Measurements from ENCODE around the gene ARPC2.
"Not testable (repeated sequence)": the region's sequence is repeated elsewhere in the genome, so short reads cannot be mapped to it uniquely, and the experiment has no call there.

The ARPC2 gene

DNA sequence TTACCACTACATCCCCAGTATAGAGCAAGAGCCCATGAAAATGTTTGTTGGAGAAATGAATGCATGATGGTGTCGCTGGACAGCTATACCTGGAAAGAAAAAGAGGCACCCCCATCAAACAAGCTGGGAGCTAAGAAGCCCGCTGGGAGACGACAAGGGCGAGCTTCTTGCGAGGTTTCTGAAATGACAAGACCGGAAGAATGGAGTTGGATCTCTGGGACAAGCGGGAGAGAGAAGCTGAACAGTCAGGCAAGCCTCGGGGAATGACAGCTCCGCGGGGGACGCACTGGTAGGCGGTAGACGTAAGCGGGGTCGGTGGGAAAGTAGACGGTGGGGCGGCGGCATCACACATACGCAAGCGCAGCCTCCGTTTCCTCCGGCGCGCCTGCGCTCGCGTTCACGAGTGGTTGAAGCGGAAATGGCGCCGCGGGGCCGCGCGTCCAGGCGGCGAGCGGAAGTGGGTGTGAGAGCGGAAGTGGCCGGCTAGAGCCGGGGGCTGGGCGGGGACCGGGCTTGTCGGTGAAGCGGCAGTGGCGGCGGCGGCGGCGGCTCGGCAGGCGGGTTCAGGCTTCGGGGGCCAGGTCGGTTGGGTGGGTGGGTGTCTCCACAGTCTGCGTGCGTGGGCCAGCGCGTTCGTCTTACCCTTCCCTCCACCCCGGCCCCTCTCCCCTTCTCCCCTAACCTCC, at the start of gene ARPC2:
TSS of gene ARPC2 (plus strand) at position 516 of the 686 bp plus-strand sequence. CDS start 282 bp downstream, outside the sequence.
- DNase-seq = peak; percentile 93

DNA sequence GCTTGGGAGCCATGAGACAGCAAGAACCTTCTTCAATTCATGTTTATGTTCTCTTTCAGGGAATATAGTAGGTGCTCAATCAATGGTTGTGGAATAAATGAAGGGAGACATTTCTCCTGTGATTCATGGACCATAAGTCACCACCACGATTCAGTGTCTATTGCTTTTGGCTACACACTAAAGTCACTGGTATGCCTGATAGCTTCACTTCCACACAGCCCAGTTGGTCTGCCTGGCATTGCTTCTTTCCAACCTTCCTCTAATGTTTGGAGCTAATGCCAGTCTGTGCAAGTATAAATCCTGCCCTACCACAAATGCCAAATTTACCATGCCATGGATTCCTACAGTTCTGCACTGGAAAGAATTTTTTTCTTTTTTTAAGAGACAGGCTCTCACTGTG, 49.0 kb upstream of the ARPC2 start:
- DNase-seq = no peak

DNA sequence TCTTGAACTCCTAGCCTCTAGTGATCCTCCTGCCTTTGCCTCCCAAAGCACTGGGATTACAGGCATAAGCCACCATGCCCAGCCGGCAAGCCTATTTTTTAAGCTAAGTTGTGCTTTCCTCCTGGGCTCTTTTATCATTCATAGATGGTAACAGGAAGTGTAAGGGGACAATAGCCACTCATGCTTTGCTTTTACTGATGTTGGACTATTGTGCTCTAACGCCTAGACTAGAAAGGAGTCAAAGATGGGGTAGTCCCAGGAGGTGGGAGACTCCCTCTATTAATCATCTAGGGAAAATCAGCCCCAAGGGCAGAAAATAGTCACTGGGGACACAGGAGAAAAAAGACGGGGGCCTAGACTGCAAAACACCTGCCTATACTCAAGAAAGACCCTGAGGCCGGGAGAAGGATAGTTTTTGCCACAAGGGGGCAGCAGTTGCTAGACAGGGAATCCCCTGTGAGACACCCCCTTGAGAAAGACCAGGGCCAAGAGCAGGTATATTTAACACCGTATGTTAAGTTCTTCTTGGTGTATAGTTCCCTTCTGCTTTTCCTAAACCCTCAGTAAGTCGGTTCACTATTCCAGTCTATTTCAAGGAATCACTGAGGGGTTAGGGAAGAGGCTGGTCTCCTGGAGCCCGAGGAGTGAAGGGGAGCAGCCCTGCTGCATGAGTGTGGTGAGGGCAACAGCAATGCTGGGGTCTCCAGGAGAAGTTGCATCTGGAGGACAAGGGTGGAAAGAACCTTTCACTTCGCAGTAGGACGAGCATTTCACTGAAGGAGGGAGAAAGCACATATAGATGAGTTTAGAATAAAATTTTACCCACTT, 48.1 kb upstream of the ARPC2 start:
- no peak for DNase-seq

DNA sequence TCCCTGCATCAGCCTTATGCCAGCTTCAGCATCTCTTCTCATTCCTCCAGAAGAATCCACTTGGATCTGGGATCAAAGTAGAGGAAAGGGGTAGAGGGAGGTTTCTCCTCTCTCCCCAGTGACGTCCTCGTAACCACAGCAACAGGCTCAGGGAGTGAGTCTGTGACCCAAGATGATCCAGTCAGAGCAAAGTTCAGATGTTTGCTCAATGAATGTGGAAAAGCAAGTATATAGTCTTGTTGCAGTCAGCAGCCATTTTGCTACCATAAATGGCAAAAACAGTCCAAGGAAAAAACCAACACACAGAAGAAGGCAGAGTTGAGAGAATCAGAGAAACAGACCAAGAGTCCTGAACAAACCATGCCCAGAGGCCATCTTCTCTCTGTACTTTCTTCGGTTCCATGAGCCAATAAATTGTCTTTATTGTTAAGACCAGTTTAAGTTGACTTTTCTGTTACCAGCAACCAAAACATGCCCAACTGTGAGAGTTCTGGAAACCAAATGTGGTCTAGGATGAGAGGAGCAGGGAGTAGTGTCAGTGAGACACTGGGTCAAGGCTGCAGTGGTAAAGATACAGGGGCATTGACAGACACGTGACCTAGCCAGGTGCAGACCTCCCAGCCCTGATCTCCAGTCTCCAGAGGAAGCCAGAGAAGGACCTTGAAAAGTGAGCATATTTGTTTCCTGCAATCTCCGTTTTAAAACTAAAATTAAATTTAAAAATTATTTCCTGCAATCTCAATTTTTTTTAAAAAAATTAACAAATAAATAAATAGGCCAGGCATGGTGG, 47.0 kb upstream of the ARPC2 start:
- DNase-seq = no peak

DNA sequence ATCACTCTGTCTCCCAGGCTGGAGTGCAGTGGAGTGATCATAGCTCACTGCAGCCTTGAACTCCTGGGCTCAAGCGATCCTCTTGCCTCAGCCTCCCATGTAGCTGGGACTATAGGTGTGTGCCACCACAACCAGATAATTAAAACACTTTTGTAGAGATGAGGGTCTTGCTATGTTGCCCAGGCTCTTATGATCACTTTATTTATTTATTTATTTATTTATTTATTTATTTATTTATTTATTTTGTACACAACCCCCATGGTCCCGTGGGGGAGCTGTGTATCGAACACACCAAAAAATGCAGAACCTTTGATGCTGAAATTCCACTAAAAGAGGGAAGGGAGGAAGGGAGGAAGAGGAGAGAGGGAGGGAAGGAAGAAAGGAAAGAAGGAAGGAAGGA, 45.2 kb upstream of the ARPC2 start:
- DNase-seq = not testable (repeated sequence)

DNA sequence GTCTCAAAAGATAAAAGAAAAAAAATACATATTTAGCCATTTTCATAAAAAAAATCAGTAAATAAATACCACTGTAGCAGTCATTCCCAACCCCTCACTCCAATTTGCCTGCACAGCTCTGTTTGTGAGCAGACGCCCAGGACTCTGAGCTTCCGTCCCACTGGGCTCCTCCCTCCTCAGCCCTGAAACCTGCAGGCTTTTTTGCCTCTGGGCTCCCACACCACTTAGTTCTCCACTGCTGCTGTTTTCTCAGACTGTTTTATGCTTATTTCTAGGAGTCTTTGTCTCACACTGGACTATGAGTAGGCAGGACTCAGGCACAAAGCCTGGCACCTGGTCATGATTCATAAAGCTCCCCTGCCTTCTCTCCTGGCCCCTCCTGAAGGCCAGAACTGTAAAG, 44.1 kb upstream of the ARPC2 start:
- no peak for DNase-seq

DNA sequence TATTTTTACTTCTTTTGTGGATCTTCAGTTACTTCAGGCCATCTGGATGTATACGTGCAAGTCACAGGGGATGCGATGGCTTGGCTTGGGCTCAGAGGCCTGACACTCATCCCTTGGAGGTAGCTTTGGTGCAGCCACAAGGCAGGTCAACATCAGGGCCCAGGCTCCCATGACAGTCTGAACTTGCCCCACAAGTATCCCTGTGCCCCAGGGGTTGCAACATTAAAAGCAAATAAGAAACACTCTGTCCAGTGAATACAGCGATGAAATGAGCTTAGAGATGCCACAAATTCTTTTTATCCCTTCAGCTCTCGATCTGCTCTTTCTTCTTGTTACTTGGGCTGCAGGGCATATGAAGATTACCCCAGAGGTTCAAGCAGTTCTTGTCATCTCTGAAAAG, 37.2 kb upstream of the ARPC2 start:
- DNase-seq = no peak

DNA sequence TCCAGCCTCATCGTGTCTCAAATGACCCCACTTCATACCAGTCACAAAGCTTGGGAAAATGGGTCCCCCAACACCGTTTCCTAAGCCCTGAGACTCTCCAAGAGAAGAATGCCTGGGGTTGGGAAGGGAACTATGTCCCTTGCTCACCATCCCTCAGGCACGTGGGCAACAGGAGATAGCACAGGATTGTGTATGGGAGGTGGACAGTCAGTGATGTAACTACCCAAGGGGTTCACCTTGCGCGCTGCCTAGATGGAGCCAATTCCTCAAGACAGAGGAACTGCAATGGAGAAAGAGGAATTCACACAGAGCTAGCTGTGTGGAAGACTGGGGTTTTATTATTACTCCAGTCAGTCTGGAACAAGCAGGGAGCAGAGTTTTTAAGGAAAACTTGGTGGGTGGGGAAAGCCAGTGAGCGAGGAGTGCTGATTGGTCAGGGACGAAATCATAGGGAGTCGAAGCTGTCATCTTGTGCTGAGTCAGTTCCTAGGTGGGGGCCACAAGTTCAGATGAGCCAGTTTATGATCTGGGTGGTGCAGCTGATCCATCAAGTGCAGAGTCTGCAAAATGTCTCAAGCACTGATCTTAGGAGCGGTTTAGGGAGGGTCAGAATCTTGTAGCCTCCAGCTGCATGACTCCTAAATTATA, 36.4 kb upstream of the ARPC2 start:
- DNase-seq = no peak

DNA sequence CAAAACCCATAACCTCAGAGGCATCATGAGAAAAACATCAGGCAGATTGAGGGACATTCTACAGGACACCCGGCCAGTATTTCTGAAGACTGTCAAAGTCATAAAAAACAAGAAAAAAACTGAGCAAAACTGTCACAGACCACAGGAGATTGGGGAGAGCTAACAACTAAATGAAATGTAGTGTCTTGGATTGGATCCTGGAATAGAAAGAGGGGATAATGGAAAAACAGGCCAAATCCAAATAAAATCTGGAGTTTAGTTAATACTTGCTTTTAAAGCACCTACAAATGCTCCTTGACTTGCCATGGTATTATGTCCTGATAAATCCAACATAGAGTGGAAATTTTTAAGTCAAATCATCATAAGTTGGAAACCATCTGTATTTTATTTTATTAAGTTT, 32.7 kb upstream of the ARPC2 start:
- DNase-seq = no peak

DNA sequence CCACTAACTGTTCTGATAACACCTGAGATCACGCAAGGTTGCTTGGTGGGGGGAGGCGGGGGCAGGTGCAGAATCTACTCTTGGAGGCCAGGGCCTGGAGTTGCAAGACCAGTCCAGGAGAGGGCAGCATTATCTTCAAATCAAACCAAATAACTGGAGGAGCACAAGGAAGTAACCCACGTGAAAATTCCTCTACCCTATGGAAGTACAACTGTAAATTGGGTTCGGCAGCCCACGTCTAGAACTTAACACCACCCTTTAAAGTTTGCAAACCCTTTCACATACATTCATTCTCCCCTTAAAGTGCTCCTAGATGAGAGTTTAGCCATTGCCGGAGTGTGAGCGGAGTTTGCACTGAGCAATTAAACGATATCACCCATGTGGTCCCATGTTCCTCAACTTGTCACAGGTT, 30.6 kb upstream of the ARPC2 start:
- peak; percentile 3 for DNase-seq

DNA sequence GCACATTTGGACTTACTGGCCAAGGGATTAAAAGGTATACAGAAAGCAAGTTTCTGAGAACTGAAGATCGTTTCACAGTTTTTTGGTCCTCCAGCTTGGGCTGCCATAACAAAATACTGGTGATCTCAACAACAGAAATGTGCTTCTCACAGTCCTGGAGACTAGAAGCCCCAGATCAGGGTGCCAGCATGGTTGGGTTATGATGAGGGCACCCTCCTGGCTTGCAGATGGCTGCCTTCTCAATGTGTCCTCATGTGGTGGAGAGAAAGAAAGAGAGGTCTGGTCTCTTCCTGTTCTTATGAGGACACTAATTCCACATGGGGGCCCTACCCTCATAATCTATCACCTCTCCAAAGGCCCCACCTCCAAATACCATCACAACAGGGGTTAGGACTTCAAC, 30.1 kb upstream of the ARPC2 start:
- no peak for DNase-seq

DNA sequence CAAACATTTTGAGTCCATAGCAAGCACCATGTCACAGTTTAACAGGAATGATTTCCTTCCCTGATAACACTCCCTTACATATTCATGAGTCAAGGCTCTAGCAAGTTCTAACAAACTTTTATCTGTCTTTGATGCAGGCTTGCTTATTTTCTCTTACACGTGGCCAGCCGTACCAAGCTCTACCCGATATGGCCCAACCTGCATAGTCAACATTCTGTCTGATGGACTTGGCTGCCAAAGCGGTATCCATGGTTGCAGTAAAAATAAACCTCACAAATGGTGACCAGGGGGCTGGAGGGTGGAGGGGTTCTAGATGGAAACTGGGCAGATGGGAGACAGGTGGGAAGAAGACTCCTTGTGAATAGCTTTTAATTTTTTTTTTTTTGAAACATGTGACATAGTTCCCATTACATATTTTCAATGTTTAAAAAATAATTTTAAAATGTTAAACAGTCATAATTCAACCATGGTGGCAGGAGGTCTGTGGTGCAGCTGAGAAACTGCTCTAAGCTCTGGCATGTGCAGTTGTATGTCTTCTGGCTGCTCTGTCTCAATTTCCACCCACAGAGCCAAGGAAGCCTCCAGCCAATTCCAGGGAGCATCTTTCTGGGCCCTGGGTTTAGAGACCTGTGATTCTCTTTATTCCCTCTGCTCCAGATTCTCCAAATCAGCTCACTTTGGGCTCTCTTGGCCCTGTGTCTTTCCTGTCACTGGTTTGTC, 29.5 kb upstream of the ARPC2 start:
- DNase-seq = no peak

DNA sequence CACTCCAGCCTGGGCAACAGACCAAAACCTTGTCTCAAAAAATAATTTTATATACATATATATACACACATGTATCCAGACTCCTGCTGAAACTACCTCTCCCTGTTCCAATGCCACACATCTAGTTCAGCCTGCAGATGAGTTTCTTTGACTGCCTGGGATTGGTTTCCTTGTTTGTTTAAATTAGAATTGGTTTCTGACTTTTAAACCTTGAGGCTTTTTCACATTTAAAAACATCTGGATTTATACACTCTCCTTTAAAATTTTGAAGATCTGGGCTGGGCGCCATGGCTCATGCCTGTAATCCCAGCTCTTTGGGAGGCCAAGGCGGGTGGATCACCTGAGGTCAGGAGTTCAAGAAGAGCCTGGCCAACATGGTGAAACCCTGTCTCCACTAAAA, 28.5 kb upstream of the ARPC2 start:
- no peak for DNase-seq

DNA sequence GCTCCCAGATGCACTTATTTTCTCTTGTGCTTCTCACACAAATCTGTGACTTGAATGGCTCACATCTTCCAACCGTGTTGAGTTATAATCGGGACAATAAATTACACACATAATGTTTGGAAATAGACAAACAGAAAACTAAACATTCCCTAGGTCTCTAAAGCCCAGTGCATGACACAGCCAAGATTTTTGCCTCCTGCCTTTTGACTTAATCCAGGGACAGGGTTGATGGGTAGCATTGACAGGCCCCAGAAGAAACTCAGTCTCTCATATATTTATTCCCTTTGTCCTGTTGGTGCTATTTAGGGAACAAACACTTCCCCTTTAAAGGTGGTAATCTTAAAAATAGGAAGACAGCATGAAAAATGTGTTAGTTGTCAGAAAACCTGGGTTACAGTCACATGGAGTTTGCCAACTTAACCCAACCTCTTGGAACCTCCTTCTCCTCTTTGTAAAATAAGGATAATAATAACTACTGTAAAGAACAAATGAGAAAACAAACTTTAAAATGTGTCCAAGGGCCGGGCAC, 24.0 kb upstream of the ARPC2 start:
- DNase-seq = no peak

DNA sequence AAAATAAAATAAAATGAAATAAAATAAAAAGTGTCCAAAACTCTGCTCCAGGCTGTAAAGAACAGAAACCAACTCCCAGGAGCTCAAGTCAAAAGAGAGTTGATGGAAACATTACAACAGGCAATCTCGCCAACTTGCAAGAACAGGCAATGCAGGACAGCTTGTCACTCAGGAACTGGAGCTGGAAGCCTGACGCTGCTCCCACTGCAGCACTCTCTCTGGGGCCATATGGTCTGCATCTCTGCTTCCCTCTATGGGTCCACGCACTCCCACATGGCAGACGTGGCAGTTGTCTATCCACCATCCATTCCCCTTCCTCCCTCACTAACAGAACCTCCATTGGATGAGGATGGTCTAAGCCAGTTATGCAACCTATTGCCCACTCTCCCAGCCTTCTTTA, 23.3 kb upstream of the ARPC2 start:
- no peak for DNase-seq

DNA sequence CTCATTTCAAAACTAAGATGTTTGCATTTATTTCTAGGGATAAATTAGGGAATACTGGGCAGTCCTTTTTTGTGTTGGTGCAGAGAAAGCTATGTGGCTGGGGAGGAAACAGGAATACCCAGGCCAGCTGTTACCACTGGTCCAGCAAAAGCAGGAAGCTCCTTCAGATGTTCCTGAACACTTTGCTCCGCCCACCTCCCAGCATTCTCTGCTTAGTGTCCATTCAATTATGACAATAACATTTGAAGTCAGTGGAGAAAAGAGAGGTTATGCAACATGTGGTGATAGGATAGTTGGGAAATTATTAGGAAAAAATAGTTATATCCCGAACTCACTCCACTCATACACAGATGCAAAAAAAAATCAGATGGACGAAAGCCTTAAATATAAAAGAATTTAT, 22.1 kb upstream of the ARPC2 start:
- DNase-seq = no peak

DNA sequence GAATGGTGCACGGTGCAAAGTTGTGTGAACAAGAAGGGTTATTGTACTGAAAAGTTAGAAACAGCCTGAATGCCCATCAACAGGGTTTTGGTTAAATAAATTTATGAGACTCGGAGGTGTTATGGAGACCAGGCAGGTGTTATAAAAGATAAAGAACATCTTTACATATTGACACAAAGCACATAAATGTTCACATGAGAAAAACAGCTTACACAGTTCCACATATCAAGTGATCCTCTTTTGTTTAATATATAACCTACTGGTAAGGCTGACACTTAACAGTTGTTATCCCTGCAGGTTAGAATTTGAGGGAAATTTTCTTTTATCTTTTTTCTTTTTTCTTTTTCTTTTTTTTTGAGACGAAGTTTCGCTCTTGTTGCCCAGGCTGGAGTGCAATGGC, 20.0 kb upstream of the ARPC2 start:
- DNase-seq = no peak

DNA sequence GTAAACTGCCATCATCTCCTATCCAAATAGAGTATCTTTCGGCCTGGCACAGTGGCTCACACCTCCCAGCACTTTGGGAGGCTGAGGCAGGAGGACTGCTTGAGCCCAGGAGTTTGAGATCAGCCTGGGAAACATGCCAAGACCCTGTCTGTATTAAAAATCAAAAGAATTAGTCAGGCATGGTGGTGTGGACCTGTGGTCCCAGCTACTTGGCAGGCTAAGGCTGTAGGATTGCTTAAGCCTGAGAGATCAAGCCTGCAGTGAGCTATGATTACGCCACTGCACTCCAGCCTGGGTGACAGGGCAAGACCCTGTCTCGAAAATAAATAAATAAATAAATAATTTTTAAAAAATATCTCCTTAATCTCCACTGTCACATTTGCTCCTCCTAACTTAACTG, 14.7 kb upstream of the ARPC2 start:
- no peak for DNase-seq

DNA sequence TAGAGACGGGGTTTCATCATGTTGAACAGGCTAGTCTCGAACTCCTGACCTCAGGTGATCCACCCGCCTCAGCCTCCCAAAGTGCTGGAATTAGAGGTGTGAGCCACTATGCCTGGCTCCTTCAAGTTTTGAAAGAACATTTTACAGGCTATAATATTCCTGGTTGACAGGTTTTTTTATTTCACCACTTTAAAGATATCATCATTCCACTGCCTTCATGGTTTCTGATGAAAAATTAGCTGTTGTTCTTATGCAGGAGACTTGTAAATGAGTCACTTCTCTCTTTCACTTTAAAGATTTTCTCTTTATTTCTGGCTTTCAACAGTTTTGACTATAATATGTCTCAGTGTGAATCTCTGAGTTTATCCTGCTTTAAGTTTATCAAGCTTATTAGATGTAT, 7.9 kb upstream of the ARPC2 start:
- DNase-seq = no peak

DNA sequence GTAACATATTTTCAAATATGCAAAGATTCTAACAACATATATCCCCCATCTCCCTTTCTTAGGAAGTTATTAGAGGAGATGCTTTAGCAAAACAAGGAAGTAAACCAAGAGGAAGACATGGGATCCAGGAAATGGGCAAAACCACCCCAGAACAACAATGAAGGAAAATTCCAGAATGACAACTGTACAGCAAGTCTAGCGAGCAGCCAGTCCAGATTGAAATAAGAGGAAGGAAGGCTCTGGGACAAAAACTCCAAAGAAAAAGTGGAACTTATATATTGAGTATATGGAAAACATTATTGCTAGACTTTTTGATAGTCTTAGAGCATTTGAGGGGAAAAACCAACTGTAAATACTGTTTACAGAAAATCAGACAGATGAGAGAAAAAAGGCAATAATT, 2.9 kb upstream of the ARPC2 start:
- DNase-seq = no peak

DNA sequence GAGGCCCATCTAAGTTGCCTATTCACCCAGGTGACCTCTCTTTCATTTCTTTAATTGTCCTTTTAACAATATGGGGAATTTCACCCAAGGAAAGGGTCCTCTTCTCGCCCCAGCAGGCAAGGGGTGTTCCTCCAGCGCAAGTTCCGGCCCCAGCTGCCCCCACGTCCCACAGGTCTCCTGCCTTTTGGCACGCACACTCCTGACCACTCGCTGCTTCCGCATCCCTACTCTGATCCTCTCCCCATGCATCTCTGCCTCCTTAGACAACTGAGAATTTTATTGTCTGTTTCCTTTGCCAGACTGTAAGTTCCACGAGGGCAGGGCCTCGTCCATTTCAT, 684 bp upstream of the ARPC2 start:
- no peak for DNase-seq

Measured in NCI-H1048 (cell line).